Tibial nerve (tissue), 4 donors: ENCODE measurements around the gene NHERF2.

Experiments used
- CTCF ChIP-seq, 5 experiments: fragments of 200-600 bp in 3 of 5; fragments of 450-650 bp in 2 of 5; sonication (generic) in 3 of 5; IDR thresholded peaks; one replicate each; pipeline ENCODE4 v1.5.1; 2016 to 2019; ENCODE audit warnings: antibody characterized with exemption in 5 of 5, mild to moderate bottlenecking in 3 of 5, moderate library complexity in 2 of 5
- EP300 ChIP-seq, 2 donors: sonication (generic); formaldehyde crosslinking; IDR thresholded peaks; one replicate each; pipeline ENCODE4 v1.6.1; 2017; ENCODE audit warnings: antibody characterized with exemption in 2 of 2, mild to moderate bottlenecking in 1 of 2
- POLR2A ChIP-seq, 2 donors: fragments of 450-650 bp; IDR thresholded peaks; one replicate each; pipeline ENCODE4 v1.6.1; 2017; ENCODE audit warnings: antibody characterized with exemption in 2 of 2, mild to moderate bottlenecking in 2 of 2, moderate library complexity in 2 of 2

GRCh38 chr16:2009791-2010510 is 16.8 kb upstream of the NHERF2 start, which contains the start of gene ZNF598:
- peak in 3 of 5 experiments; percentile 11 to 49 (median 43) for TF ChIP-seq CTCF (IDR thresholded peaks at IDR 0.05)
- TF ChIP-seq EP300 (IDR thresholded peaks at IDR 0.05): peak; percentile 69 to 92
- TF ChIP-seq POLR2A (IDR thresholded peaks at IDR 0.05): peak; percentile 85 to 88
